Fibroblast of skin of back (primary cell): Measurements from ENCODE around the gene SPIRE2.
"Not testable (repeated sequence)": the region's sequence is repeated elsewhere in the genome, so short reads cannot be mapped to it uniquely, and the experiment has no call there.

Experiments used
- DNase-seq: peaks from one replicate; pipeline ENCODE4 v3.0.0-alpha.2; 2013

Gene SPIRE2

GRCh38 chr16:89811321-89811720 lies 17.0 kb upstream of the SPIRE2 start:
- DNase-seq: no peak

- no peak for DNase-seq
Observed at GRCh38 chr16:89815639-89816348, 12.5 kb upstream of the SPIRE2 start.

- not testable (repeated sequence) for DNase-seq
Observed at GRCh38 chr16:89818851-89819403, 9.3 kb upstream of the SPIRE2 start.

GRCh38 chr16:89819448-89819847 lies 8.8 kb upstream of the SPIRE2 start:
- DNase-seq: not testable (repeated sequence)

- no peak for DNase-seq
Observed at GRCh38 chr16:89821438-89822187, 6.7 kb upstream of the SPIRE2 start.

- DNase-seq: no peak
Observed at GRCh38 chr16:89822188-89823086, 5.8 kb upstream of the SPIRE2 start.

- DNase-seq: no peak
Observed at GRCh38 chr16:89823087-89823823, 5.0 kb upstream of the SPIRE2 start.

- DNase-seq: not testable (repeated sequence)
Observed at GRCh38 chr16:89823824-89824148, 4.5 kb upstream of the SPIRE2 start.

GRCh38 chr16:89826531-89827382 lies 1.5 kb upstream of the SPIRE2 start:
- DNase-seq: no peak

- DNase-seq: peak; percentile 43
Observed at GRCh38 chr16:89827383-89828198, 684 bp upstream of the SPIRE2 start.

GRCh38 chr16:89828870-89829629 lies 775 bp downstream of the SPIRE2 start:
- no peak for DNase-seq

- no peak for DNase-seq
Observed at GRCh38 chr16:89829630-89830437, 1.6 kb downstream of the SPIRE2 start.

- DNase-seq: no peak
Observed at GRCh38 chr16:89831810-89832328, 3.6 kb downstream of the SPIRE2 start.

GRCh38 chr16:89833664-89834363 lies 5.5 kb downstream of the SPIRE2 start:
- not testable (repeated sequence) for DNase-seq

GRCh38 chr16:89834813-89835363 lies 6.6 kb downstream of the SPIRE2 start:
- not testable (repeated sequence) for DNase-seq

- not testable (repeated sequence) for DNase-seq
Observed at GRCh38 chr16:89836484-89836883, 8.2 kb downstream of the SPIRE2 start.

- no peak for DNase-seq
Observed at GRCh38 chr16:89837014-89837546, 8.8 kb downstream of the SPIRE2 start.
